Neutrophil (primary cell): Measurements from ENCODE around the gene NR3C1.

Experiments
- H3K27ac ChIP-seq: fragments of 200-600 bp; sonication (generic); 2 replicates; pipeline ENCODE4 v1.5.1; 2016; ENCODE audit warnings: mild to moderate bottlenecking, moderate library complexity
- H3K27me3 ChIP-seq: fragments of 200-600 bp; sonication (generic); 2 replicates; pipeline ENCODE4 v1.6.0; 2016; ENCODE audit warnings: mild to moderate bottlenecking
- H3K36me3 ChIP-seq: fragments of 200-600 bp; sonication (generic); 2 replicates; pipeline ENCODE4 v1.5.1; 2017
- H3K4me1 ChIP-seq, 2 experiments: fragments of 200-600 bp in 1 of 2; sonication (generic) in 1 of 2; 1 replicate in 1 of 2; 2 replicates in 1 of 2; pipeline versions ENCODE4 v1.5.1 to v1.6.1; 2013 to 2016; ENCODE audit warnings: low read depth in 1 of 2, low read length in 1 of 2, mild to moderate bottlenecking in 1 of 2, moderate library complexity in 1 of 2; ENCODE audit not compliant: control insufficient read depth in 1 of 2, insufficient read depth in 1 of 2
- H3K4me3 ChIP-seq, 2 experiments: fragments of 200-600 bp in 1 of 2; sonication (generic) in 1 of 2; 1 replicate in 1 of 2; 2 replicates in 1 of 2; pipeline ENCODE4 v1.5.1; 2013 to 2016; ENCODE audit warnings: low read depth in 1 of 2, low read length in 1 of 2, mild to moderate bottlenecking in 1 of 2, moderate library complexity in 1 of 2
- H3K9me3 ChIP-seq: fragments of 200-600 bp; sonication (generic); 2 replicates; pipeline ENCODE4 v1.5.1; 2016
- TF ChIP-seq, protein P1 (sequence below): fragments of 200-600 bp; sonication (generic); IDR thresholded peaks from 2 replicates; pipeline ENCODE4 v1.5.1; 2016; ENCODE audit warnings: antibody characterized with exemption

The NR3C1 gene

DNA sequence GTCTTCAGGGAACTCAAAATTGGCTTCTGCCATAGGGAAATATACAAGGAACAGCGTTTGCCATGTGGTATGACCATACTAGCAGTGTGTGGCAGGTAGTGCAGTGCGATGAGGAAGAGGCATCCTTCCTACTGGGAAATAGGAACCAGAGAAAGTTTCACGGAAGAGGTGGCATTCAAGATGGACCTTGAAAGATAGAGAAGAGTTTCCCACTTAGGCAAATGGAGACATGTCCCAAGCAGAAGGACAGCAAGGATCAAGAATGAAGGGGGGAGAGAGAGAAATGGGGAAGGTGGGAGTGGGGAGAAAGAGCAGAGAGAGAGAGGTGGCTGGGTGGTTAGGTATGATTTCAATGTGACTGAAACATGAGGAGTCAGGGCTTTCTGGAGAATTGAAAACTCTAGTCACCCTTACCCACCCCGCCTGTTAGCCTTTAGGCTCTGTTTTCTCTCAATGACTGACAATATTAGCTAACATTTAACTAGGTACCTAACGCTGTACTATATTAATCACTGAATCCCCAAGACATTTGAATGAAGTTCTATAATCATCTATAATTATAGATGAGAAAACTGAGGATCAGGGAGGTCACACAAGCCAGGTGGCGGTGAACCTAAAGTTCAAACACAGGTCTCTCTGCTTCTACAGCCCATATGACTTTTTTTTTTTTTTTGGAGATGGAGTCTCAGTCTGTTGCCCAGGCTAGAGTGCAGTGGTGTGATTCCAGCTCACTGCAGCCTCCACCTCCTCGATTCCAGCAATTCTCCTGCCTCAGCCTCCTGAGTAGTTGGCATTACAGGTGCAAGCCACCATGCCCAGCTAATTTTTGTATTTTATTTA, 171.3 kb downstream of the NR3C1 start:
- Histone ChIP-seq H3K4me1 (peaks cover 0 to 4% of the 10 kb centered on the region in 2 experiments), H3K27ac (no peak overlapping the region), H3K27me3 (peaks cover 6% of the 10 kb centered on the region), H3K4me3 (no peak overlapping the region), H3K36me3 (no peaks in the 10 kb centered on the region), H3K9me3 (no peaks in the 10 kb centered on the region)
- TF ChIP-seq, protein P1, sequence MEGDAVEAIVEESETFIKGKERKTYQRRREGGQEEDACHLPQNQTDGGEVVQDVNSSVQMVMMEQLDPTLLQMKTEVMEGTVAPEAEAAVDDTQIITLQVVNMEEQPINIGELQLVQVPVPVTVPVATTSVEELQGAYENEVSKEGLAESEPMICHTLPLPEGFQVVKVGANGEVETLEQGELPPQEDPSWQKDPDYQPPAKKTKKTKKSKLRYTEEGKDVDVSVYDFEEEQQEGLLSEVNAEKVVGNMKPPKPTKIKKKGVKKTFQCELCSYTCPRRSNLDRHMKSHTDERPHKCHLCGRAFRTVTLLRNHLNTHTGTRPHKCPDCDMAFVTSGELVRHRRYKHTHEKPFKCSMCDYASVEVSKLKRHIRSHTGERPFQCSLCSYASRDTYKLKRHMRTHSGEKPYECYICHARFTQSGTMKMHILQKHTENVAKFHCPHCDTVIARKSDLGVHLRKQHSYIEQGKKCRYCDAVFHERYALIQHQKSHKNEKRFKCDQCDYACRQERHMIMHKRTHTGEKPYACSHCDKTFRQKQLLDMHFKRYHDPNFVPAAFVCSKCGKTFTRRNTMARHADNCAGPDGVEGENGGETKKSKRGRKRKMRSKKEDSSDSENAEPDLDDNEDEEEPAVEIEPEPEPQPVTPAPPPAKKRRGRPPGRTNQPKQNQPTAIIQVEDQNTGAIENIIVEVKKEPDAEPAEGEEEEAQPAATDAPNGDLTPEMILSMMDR = no peak

DNA sequence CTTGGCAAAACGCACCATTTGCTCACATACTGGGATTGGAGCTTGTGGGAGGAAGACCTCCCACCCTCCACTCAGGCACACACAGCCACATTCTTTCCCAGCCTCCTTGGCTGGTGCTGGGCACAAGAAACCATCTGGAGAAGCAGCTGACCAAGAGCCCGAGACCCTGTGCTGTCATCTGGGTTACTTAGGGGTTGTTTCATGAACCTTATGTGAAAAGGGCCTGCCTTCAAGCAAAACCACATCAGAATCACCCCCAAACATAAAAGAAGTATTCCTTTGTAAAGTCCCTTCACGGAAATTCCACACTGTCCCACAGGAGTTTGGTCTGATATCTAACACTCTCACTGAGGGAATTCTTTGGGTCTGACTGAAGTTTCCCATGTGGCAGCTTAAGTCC, 172.1 kb downstream of the NR3C1 start:
- no peaks in the 10 kb centered on the region for H3K9me3 ChIP-seq
- TF ChIP-seq, protein P1 = no peak
- peaks cover 0 to 4% of the 10 kb centered on the region in 2 experiments for H3K4me1 ChIP-seq

DNA sequence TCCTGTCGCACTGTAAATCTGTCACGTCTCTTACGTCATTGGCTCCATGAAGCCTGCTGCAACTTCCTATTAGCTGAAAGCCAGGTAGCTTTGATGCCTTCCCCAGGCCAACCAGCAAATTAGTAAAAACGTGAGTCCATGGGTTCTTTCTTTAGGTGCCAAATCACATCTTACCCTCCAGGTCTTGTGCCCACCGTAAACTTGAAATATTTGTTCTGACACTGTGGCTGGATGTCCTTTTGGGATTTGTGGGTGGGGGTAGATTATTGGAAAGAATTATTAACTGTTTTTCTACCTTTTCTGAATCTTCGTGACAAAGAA, 172.8 kb downstream of the NR3C1 start:
- H3K36me3 ChIP-seq = peaks cover under 1% of the 10 kb centered on the region
- peaks cover 0 to 4% of the 10 kb centered on the region in 2 experiments for H3K4me1 ChIP-seq
- no peak overlapping the region for H3K27ac ChIP-seq
- H3K9me3 ChIP-seq = no peaks in the 10 kb centered on the region
- no peak overlapping the region for H3K4me3 ChIP-seq
- TF ChIP-seq, protein P1 = no peak
- H3K27me3 ChIP-seq = peaks cover 6% of the 10 kb centered on the region

More for the DNA sequence above, 172.1 kb downstream of the NR3C1 start:
- no peaks in the 10 kb centered on the region for H3K36me3 ChIP-seq
- H3K27me3 ChIP-seq = peaks cover 6% of the 10 kb centered on the region
- no peak overlapping the region for H3K27ac ChIP-seq
- no peak overlapping the region for H3K4me3 ChIP-seq

DNA sequence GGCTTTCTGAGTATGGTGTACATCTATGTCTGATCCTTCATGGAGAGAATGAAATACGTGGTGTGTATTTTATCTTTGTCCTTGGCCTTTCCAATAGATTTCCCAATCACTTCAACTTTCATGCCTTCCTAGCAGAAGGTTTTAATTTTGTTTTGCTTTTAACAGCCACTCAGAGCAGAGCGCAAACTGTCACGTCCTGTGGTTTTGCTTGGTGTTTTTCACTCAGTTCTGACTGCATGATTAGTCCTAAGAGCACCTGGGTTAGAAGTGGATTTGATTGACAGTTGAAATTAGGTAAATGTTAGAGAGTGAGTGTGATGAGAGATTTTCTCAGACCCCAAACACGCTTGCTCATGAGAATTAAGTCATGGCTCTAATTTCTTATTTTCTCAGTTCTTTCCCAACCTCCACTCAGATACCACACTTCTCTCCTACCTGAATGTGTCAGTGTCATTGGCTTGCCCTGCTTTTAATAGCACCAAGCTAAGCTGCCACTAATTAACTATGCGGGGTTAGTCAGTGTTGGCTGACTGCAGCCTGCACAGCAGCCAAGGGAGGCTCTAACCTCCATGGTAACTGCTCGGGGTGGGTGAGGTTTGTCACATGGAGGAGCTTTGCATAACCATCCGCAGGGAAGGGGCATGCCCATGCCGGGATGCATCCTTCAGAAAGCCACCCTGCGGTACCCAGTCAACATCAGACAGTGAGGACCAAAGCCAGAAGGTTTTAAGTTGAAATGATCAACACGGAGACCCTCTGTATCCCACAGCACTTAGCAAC, 173.4 kb downstream of the NR3C1 start:
- Histone ChIP-seq H3K4me1 (peaks cover 0 to 4% of the 10 kb centered on the region in 2 experiments), H3K4me3 (no peak overlapping the region), H3K27ac (no peak overlapping the region)

DNA sequence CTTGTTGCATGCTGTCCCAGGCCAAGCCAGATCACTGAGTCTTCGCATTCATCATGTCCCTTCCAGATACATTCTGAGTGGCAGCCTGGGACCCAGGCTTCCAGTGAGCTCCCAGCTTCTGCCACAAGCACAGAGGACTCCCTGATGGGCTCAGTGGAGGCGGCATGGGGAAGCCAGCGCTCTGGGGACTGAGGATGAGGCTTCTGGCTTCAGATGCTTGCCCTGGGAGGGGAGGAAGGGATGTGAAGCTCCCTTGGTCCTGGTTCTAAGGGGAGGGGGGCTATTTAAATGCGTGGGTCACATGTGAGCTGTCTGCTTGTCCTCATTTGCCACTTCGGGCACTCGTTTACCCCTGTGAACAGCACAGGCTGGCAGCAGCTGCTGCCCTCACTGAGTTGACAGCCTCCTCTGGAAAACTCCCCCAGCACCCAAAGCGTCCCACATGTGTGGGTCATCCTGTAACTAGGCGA, 174.0 kb downstream of the NR3C1 start:
- TF ChIP-seq, protein P1 = no peak
- Histone ChIP-seq H3K4me1 (peaks cover 0 to 4% of the 10 kb centered on the region in 2 experiments), H3K9me3 (no peaks in the 10 kb centered on the region), H3K27ac (no peak overlapping the region), H3K4me3 (no peak overlapping the region), H3K36me3 (peaks cover 5% of the 10 kb centered on the region), H3K27me3 (peaks cover 6% of the 10 kb centered on the region)

More for the DNA sequence above, 173.4 kb downstream of the NR3C1 start:
- Histone ChIP-seq H3K36me3 (peaks cover 5% of the 10 kb centered on the region), H3K27me3 (peaks cover 6% of the 10 kb centered on the region), H3K9me3 (no peaks in the 10 kb centered on the region)
- TF ChIP-seq, protein P1 = no peak
